Duodenal mucosa (tissue), 2 donors: ENCODE results near the gene GJB6.

Source experiments
- H3K27ac ChIP-seq: one replicate; pipeline ENCODE4 v1.7.0; 2013; ENCODE audit warnings: low read depth, low read length
- H3K27me3 ChIP-seq, 2 donors: one replicate each; pipeline ENCODE4 v1.7.0; 2013; ENCODE audit warnings: low read length in 2 of 2, control low read depth in 1 of 2; ENCODE audit not compliant: insufficient read depth in 2 of 2, control insufficient read depth in 1 of 2
- H3K36me3 ChIP-seq, 2 donors: one replicate each; pipeline ENCODE4 v1.7.0; 2013; ENCODE audit warnings: low read length in 2 of 2, control low read depth in 1 of 2; ENCODE audit not compliant: insufficient read depth in 2 of 2, control insufficient read depth in 1 of 2
- H3K4me1 ChIP-seq, 2 donors: one replicate each; pipeline ENCODE4 v1.7.0; 2013; ENCODE audit warnings: low read length in 2 of 2, control low read depth in 1 of 2; ENCODE audit not compliant: insufficient read depth in 2 of 2, control insufficient read depth in 1 of 2
- H3K4me3 ChIP-seq, 2 donors: one replicate each; pipeline ENCODE4 v1.7.0; 2013; ENCODE audit warnings: low read length in 2 of 2, low read depth in 1 of 2
- H3K9ac ChIP-seq, 2 donors: one replicate each; pipeline ENCODE4 v1.7.0; 2013; ENCODE audit warnings: low read length in 2 of 2, low read depth in 1 of 2
- H3K9me3 ChIP-seq, 2 donors: one replicate each; pipeline ENCODE4 v1.7.0; 2013; ENCODE audit warnings: low read length in 2 of 2, control low read depth in 1 of 2; ENCODE audit not compliant: control insufficient read depth in 1 of 2

Gene GJB6

GRCh38 chr13:20230913-20231838, 943 bp downstream of the GJB6 start:
- peaks cover 4 to 8% of the 10 kb centered on the region in 2 donors for H3K4me1 ChIP-seq
- peaks cover 19 to 36% of the 10 kb centered on the region in 2 donors for H3K27me3 ChIP-seq
- H3K4me3 ChIP-seq: peak overlapping the region; percentile 50 to 51
- no peak overlapping the region for H3K9ac ChIP-seq
- H3K27ac ChIP-seq: no peak overlapping the region
- H3K9me3 ChIP-seq: no peaks in the 10 kb centered on the region
- H3K36me3 ChIP-seq: no peaks in the 10 kb centered on the region

DNA sequence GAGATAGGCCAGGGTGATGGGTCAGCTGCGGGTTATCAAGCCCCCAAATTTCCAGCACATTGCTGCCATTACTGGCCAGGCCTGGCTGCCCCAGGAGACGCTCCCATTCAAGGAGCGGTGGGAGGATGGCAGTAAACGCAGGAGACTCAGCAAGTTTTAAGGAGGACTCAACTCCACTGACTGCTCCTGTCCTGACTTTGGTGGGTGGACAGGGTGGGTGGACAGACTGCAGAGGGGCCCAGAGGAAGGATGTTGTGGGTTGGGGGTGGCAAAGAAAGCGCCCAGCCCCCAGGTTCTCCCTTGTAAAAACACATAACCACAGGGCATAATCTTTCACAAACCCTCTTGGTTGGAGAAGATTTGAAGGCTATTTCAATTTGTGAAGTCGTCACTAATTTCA, 4.4 kb downstream of the GJB6 start:
- Histone ChIP-seq H3K9me3 (no peaks in the 10 kb centered on the region), H3K9ac (no peak overlapping the region), H3K4me1 (peaks cover 4 to 8% of the 10 kb centered on the region in 2 donors), H3K4me3 (no peak overlapping the region), H3K36me3 (no peaks in the 10 kb centered on the region), H3K27me3 (peaks cover 20 to 24% of the 10 kb centered on the region in 2 donors), H3K27ac (no peak overlapping the region)

DNA sequence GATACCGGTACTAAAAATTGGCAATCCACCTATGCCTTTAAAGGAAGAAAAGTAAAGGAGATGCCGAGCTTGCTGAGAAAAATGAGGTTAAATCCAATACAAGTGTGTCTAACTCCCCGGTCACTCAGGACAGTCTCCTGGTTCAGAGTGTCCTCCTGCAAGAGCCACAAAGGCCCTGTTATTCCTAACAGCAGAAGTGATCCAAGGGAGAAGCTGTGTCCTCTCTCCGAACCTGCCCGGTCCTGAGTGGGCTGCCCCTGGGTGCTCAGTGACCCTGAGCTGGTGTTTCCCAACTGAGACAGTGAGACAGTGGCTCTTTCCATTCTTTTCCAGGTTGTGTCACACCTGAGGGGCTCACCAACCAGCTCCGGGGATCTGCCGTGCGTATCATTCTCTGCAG, 4.8 kb downstream of the GJB6 start:
- H3K36me3 ChIP-seq: no peaks in the 10 kb centered on the region
- peaks cover 17 to 20% of the 10 kb centered on the region in 2 donors for H3K27me3 ChIP-seq
- no peak overlapping the region for H3K9ac ChIP-seq
- no peaks in the 10 kb centered on the region for H3K9me3 ChIP-seq
- H3K4me1 ChIP-seq: peaks cover 4 to 8% of the 10 kb centered on the region in 2 donors
- no peak overlapping the region for H3K27ac ChIP-seq
- H3K4me3 ChIP-seq: no peak overlapping the region

GRCh38 chr13:20222553-20222952, 9.6 kb downstream of the GJB6 start:
- H3K4me3 ChIP-seq: no peak overlapping the region
- H3K27me3 ChIP-seq: peaks cover 0 to 4% of the 10 kb centered on the region in 2 donors
- H3K27ac ChIP-seq: no peak overlapping the region

DNA sequence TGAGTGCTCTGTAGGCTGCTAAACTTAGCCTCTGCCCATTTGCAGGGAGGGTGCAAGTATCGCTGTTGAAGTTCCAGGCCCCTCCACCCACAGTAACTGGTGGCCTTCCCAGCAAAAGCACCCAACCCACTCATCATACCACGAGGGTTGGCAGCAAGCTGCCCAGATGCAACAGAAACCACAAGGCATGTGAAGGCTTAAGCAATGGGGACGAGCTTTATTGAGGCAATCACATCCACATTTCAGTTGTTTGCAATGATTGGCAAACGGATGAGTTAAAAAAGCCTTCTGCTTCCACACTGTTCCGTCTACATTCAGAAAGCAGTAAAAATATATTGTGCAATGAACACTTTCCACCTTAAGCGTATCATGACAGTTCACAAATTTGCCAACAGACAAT, 10.3 kb downstream of the GJB6 start:
- H3K4me1 ChIP-seq: no peaks in the 10 kb centered on the region
- H3K4me3 ChIP-seq: no peak overlapping the region
- no peaks in the 10 kb centered on the region for H3K9me3 ChIP-seq
- peaks cover 0 to 4% of the 10 kb centered on the region in 2 donors for H3K27me3 ChIP-seq
- no peak overlapping the region for H3K27ac ChIP-seq
- no peaks in the 10 kb centered on the region for H3K36me3 ChIP-seq
- H3K9ac ChIP-seq: no peak overlapping the region

More at GRCh38 chr13:20222553-20222952, 9.6 kb downstream of the GJB6 start:
- H3K4me1 ChIP-seq: no peaks in the 10 kb centered on the region
- no peak overlapping the region for H3K9ac ChIP-seq
- H3K36me3 ChIP-seq: no peaks in the 10 kb centered on the region
- H3K9me3 ChIP-seq: no peaks in the 10 kb centered on the region

- Histone ChIP-seq H3K9me3 (no peaks in the 10 kb centered on the region), H3K36me3 (no peaks in the 10 kb centered on the region), H3K4me1 (no peaks in the 10 kb centered on the region), H3K27ac (no peak overlapping the region), H3K4me3 (peak overlapping the region in 1 of 2 donors; percentile 12), H3K27me3 (peaks cover 0 to 4% of the 10 kb centered on the region in 2 donors), H3K9ac (no peak overlapping the region)
Observed at GRCh38 chr13:20219577-20219976, 12.5 kb downstream of the GJB6 start.

DNA sequence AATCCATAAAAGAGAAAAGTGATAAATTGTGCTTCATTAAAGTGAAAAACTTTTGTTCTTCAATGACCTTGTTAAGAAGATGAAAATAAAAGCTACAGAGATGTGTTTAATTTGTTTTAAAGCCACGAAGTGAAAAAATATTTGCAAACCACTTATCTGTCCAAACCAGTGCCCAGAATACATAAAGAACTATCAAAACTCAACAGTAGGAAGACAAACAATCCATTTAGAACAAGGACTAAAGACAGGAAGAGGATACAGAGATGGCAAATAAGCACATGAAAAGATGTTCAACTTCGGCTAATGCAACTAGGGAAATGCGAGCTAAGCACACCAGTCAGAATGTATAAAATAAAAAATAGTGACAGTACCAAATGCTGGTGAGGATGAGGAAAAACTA, 15.0 kb downstream of the GJB6 start:
- H3K27me3 ChIP-seq: no peaks in the 10 kb centered on the region
- no peak overlapping the region for H3K27ac ChIP-seq
- H3K9me3 ChIP-seq: no peaks in the 10 kb centered on the region
- no peak overlapping the region for H3K9ac ChIP-seq
- no peaks in the 10 kb centered on the region for H3K36me3 ChIP-seq
- no peaks in the 10 kb centered on the region for H3K4me1 ChIP-seq
- no peak overlapping the region for H3K4me3 ChIP-seq

- Histone ChIP-seq H3K27me3 (peaks cover 0 to 4% of the 10 kb centered on the region in 2 donors), H3K27ac (no peak overlapping the region), H3K9ac (no peak overlapping the region), H3K4me1 (no peaks in the 10 kb centered on the region), H3K4me3 (no peak overlapping the region), H3K36me3 (no peaks in the 10 kb centered on the region), H3K9me3 (no peaks in the 10 kb centered on the region)
Observed at GRCh38 chr13:20209948-20210347, 22.2 kb downstream of the GJB6 start.

DNA sequence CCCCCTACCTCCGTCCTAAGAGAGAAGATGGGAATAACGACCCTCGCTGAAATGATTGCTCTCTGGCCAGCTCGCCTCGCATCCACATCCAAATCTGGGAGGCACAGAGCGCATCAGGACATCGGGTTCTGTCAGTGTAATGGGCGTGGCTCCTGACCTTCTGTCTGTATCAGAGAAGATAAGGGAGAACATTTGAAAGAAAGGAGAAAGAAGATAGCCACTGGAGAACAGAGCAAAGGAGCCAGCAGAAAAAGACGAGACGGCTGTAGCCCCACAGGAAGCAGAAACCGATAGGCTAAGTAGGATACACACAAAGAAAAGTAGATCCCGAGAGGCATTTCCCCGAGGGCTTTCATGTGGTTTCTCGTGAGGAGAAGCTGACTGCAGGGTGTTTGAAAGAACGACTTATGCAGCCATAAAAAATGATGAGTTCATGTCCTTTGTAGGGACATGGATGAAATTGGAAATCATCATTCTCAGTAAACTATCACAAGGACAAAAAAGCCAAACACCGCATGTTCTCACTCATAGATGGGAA, 25.4 kb downstream of the GJB6 start:
- Histone ChIP-seq H3K4me1 (no peaks in the 10 kb centered on the region), H3K9me3 (no peaks in the 10 kb centered on the region), H3K9ac (no peak overlapping the region), H3K36me3 (no peaks in the 10 kb centered on the region), H3K27me3 (peaks cover 0 to 4% of the 10 kb centered on the region in 2 donors), H3K4me3 (no peak overlapping the region), H3K27ac (no peak overlapping the region)

GRCh38 chr13:20206065-20206697, 25.9 kb downstream of the GJB6 start:
- H3K9ac ChIP-seq: no peak overlapping the region
- no peaks in the 10 kb centered on the region for H3K9me3 ChIP-seq
- no peaks in the 10 kb centered on the region for H3K36me3 ChIP-seq
- H3K27me3 ChIP-seq: peaks cover 0 to 4% of the 10 kb centered on the region in 2 donors
- no peaks in the 10 kb centered on the region for H3K4me1 ChIP-seq
- no peak overlapping the region for H3K27ac ChIP-seq
- no peak overlapping the region for H3K4me3 ChIP-seq
